Astrocyte (in vitro differentiated cells and primary cell): ENCODE results near the gene BICC1. TPM values are rescaled to one million over a fixed set of nuclear protein-coding genes. Genes with fewer than 3 reads are reported as not detected.

Experiments
- DNase-seq: peaks from one replicate; pipeline ENCODE4 v3.0.0-alpha.2; 2010; ENCODE audit warnings: low read depth
- FAIRE-seq: peaks from 2 replicates; lab custom pipeline; 2011; peaks lifted over from hg19 to GRCh38; lab: Jason Lieb, UNC
- H2AFZ ChIP-seq: 2 replicates; pipeline ENCODE4 v1.6.0; 2012; ENCODE audit warnings: low read depth, low read length, inconsistent platforms
- H3K27ac ChIP-seq: 2 replicates; pipeline ENCODE4 v1.5.1; 2011; ENCODE audit warnings: low read depth, low read length, inconsistent platforms
- H3K27me3 ChIP-seq: 2 replicates; pipeline ENCODE4 v1.6.0; 2011; ENCODE audit warnings: low read length, inconsistent platforms; ENCODE audit not compliant: insufficient read depth
- H3K36me3 ChIP-seq: 2 replicates; pipeline ENCODE4 v1.5.1; 2011; ENCODE audit warnings: low read length, inconsistent platforms; ENCODE audit not compliant: insufficient read depth
- H3K4me1 ChIP-seq: 2 replicates; pipeline ENCODE4 v1.5.1; 2011; ENCODE audit warnings: low read length, inconsistent platforms; ENCODE audit not compliant: insufficient read depth
- H3K4me2 ChIP-seq: 2 replicates; pipeline ENCODE4 v1.6.0; 2012; ENCODE audit warnings: low read length, inconsistent platforms
- H3K4me3 ChIP-seq: 2 replicates; pipeline ENCODE4 v1.5.1; 2011; ENCODE audit warnings: low read depth, mild to moderate bottlenecking, low read length, inconsistent platforms; ENCODE audit not compliant: insufficient read depth
- H3K79me2 ChIP-seq: 2 replicates; pipeline ENCODE4 v1.6.0; 2012; ENCODE audit warnings: mild to moderate bottlenecking, low read length, inconsistent platforms; ENCODE audit not compliant: insufficient read depth
- H3K9ac ChIP-seq: 2 replicates; pipeline ENCODE4 v1.6.0; 2012; ENCODE audit warnings: mild to moderate bottlenecking, low read length, inconsistent platforms
- H3K9me3 ChIP-seq: 2 replicates; pipeline ENCODE4 v1.5.1; 2012; ENCODE audit warnings: low read depth, mild to moderate bottlenecking, low read length, inconsistent platforms; ENCODE audit not compliant: insufficient read depth
- H4K20me1 ChIP-seq: 2 replicates; pipeline ENCODE4 v1.6.0; 2012; ENCODE audit warnings: low read length, inconsistent platforms; ENCODE audit not compliant: insufficient read depth
- H3K27ac Mint-ChIP-seq: one replicate; pipeline ENCODE4 v1.8.0; 2021; ENCODE audit warnings: mild to moderate bottlenecking, mixed read lengths; ENCODE audit not compliant: unreplicated experiment
- H3K27me3 Mint-ChIP-seq: one replicate; pipeline ENCODE4 v1.8.0; 2021; ENCODE audit warnings: low read depth, mixed read lengths; ENCODE audit not compliant: unreplicated experiment
- H3K36me3 Mint-ChIP-seq: one replicate; pipeline ENCODE4 v1.8.0; 2021; ENCODE audit warnings: low read depth, mixed read lengths; ENCODE audit not compliant: unreplicated experiment
- H3K4me1 Mint-ChIP-seq: one replicate; pipeline ENCODE4 v1.8.0; 2021; ENCODE audit warnings: low read depth, mixed read lengths; ENCODE audit not compliant: unreplicated experiment
- H3K4me3 Mint-ChIP-seq: one replicate; pipeline ENCODE4 v1.8.0; 2021; ENCODE audit warnings: mild to moderate bottlenecking, moderate library complexity, mixed read lengths; ENCODE audit not compliant: unreplicated experiment
- H3K9me3 Mint-ChIP-seq: one replicate; pipeline ENCODE4 v1.8.0; 2021; ENCODE audit warnings: mild to moderate bottlenecking, mixed read lengths; ENCODE audit not compliant: unreplicated experiment
- CTCF ChIP-seq: IDR thresholded peaks from 2 replicates; pipeline ENCODE4 v1.5.1; 2011; ENCODE audit warnings: low read depth, mild to moderate bottlenecking, inconsistent platforms, low read length, moderate library complexity; ENCODE audit not compliant: insufficient read depth
- EZH2 ChIP-seq: IDR thresholded peaks from 2 replicates; pipeline ENCODE4 v1.6.1; 2012; ENCODE audit warnings: mild to moderate bottlenecking, low read length, inconsistent platforms; ENCODE audit not compliant: insufficient read depth
- total RNA-seq: library from RNA; stranded (reverse); gene quantifications from 2 replicates; pipeline ENCODE4 v1.2.1, GENCODE V29; 2021

BICC1 gene
- total RNA-seq, 1 donor from 2014 or later: 23.0 TPM

GRCh38 chr10:58704671-58705141 lies 192.0 kb downstream of the BICC1 start:
- peaks cover 3% of the 10 kb centered on the region for H4K20me1 ChIP-seq
- peaks cover 7% of the 10 kb centered on the region for H3K36me3 Mint-ChIP-seq
- peaks cover 37% of the 10 kb centered on the region for H3K4me1 ChIP-seq
- H3K4me1 Mint-ChIP-seq: peaks cover 41% of the 10 kb centered on the region
- no peak for TF ChIP-seq CTCF
- H3K27me3 Mint-ChIP-seq: no peaks in the 10 kb centered on the region
- DNase-seq (peak; percentile 86), FAIRE-seq (peak; percentile 81)
- peak overlapping the region; percentile 72 for H3K4me2 ChIP-seq
- H3K36me3 ChIP-seq: no peaks in the 10 kb centered on the region
- no peak overlapping the region for H3K4me3 ChIP-seq
- H3K9me3 Mint-ChIP-seq: no peaks in the 10 kb centered on the region
- H3K27me3 ChIP-seq: no peaks in the 10 kb centered on the region
- H3K9ac ChIP-seq: peak overlapping the region; percentile 39
- no peak overlapping the region for H3K4me3 Mint-ChIP-seq
- H3K27ac Mint-ChIP-seq: no peak overlapping the region
- peaks cover 9% of the 10 kb centered on the region for H3K79me2 ChIP-seq
- H2AFZ ChIP-seq: no peak overlapping the region
- no peaks in the 10 kb centered on the region for H3K9me3 ChIP-seq
- H3K27ac ChIP-seq: peak overlapping the region; percentile 68

- Histone ChIP-seq H3K27me3 (no peaks in the 10 kb centered on the region), H3K4me2 (no peak overlapping the region), H3K4me1 (peaks cover 28% of the 10 kb centered on the region), H3K9me3 (no peaks in the 10 kb centered on the region), H2AFZ (no peak overlapping the region), H4K20me1 (peaks cover 8% of the 10 kb centered on the region), H3K4me3 (no peak overlapping the region), H3K9ac (no peak overlapping the region), H3K36me3 (no peaks in the 10 kb centered on the region), H3K79me2 (no peaks in the 10 kb centered on the region), H3K27ac (no peak overlapping the region)
- DNase-seq (peak; percentile 41), FAIRE-seq (no peak)
- no peak overlapping the region for H3K4me3 Mint-ChIP-seq
- peaks cover 27% of the 10 kb centered on the region for H3K4me1 Mint-ChIP-seq
- H3K27me3 Mint-ChIP-seq: no peaks in the 10 kb centered on the region
- peaks cover 7% of the 10 kb centered on the region for H3K36me3 Mint-ChIP-seq
- no peaks in the 10 kb centered on the region for H3K9me3 Mint-ChIP-seq
- TF ChIP-seq EZH2: no peak
- no peak for TF ChIP-seq CTCF
- H3K27ac Mint-ChIP-seq: no peak overlapping the region
Observed at GRCh38 chr10:58706836-58707235, 194.2 kb downstream of the BICC1 start.

- no peak for FAIRE-seq
- H3K36me3 ChIP-seq: no peaks in the 10 kb centered on the region
- peaks cover 3% of the 10 kb centered on the region for H3K4me1 Mint-ChIP-seq
- peaks cover 2% of the 10 kb centered on the region for H3K36me3 Mint-ChIP-seq
- no peak overlapping the region for H3K4me2 ChIP-seq
- H3K9me3 ChIP-seq: no peaks in the 10 kb centered on the region
- H3K4me3 ChIP-seq: no peak overlapping the region
- H3K27me3 Mint-ChIP-seq: no peaks in the 10 kb centered on the region
- no peak overlapping the region for H2AFZ ChIP-seq
- no peaks in the 10 kb centered on the region for H3K9me3 Mint-ChIP-seq
- H3K4me3 Mint-ChIP-seq: no peak overlapping the region
- H4K20me1 ChIP-seq: peaks cover 13% of the 10 kb centered on the region
- no peak for TF ChIP-seq CTCF
- TF ChIP-seq EZH2: no peak
- H3K27me3 ChIP-seq: no peaks in the 10 kb centered on the region
- no peaks in the 10 kb centered on the region for H3K79me2 ChIP-seq
- H3K27ac Mint-ChIP-seq: no peak overlapping the region
- H3K27ac ChIP-seq: no peak overlapping the region
- no peak overlapping the region for H3K9ac ChIP-seq
- no peak for DNase-seq
- H3K4me1 ChIP-seq: no peaks in the 10 kb centered on the region
Observed at GRCh38 chr10:58712141-58712540, 199.5 kb downstream of the BICC1 start.
